ENCODE results near the gene ZSWIM6.
"Not testable (repeated sequence)": the region's sequence is repeated elsewhere in the genome, so short reads cannot be mapped to it uniquely, and the experiment has no call there.

Gene ZSWIM6

DNA sequence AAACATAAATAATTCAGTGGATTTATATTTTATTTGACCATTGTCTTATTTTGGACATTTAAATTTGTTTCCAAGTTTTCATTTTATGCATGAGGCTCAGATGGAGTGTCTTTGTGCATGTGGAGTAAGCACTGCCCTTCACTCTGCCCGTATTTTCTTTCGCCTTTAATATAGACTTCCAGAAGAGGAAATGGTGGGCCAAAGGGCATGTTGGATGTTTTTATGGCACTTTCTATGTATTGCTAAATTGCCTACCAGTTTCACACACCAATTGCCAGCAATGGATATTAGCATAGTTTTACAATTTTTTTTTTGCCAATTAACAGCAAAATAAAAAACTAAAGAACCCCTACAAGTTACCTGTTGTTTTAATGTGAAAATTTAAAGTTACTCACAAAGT, 38.4 kb downstream of the ZSWIM6 start:
- no peak for DNase-seq

DNA sequence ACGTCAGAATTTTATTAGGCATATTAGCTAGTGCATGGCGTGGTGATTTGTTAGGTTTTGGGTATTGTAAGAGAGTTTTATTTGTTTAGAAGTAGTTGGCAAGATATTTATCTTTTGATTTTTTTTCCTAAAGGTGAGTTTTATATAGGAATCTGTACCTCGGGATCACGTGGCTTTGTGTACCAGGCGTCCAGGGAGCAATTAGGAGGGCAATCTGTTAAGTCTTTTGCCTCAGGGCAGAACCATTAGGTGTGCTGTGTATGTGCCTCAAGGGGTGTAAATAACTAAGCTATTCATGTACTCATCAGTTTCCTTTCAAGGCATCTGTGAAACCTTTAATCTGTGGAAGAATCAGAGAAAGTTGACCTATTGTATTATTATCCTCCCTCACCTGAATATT, 39.4 kb downstream of the ZSWIM6 start:
- no peak for DNase-seq

DNA sequence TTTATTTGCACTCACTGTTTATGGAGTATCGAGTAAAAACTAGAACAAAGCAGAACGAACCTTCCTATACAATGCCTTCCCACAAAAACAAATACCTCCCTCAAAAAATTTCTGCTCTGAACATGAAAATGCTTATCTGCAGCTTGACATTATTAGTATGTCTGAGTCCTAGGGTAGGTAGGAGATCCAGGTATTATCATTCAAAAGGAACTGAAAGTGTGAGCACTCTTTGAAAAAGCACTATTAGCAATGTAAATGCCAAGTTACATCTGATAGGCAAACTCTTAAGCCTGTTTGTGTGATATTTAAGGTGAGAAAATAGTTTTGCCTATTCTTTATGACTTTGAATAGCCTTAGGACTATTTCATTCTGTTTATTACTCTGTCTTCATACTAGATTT, 47.6 kb downstream of the ZSWIM6 start:
- DNase-seq, result no peak

DNA sequence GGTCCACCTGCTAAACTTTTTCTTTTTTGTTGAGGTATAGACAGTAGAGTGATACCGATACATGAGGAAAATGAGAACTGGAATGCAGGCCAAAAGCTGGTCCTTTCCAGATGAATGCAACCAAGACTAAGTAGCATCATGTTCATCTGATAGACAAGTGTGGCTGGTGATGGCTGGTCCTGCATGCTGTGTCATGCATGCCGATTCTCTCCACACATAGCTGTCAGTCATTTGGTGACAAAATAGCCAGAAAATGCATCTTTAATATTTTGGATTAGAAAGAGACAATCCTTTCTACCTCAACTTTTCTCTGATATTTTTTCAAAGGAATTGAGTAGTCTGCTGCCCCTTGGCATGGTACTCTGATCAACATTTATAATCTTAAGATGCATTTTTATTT, 49.9 kb downstream of the ZSWIM6 start:
- no peak for DNase-seq

DNA sequence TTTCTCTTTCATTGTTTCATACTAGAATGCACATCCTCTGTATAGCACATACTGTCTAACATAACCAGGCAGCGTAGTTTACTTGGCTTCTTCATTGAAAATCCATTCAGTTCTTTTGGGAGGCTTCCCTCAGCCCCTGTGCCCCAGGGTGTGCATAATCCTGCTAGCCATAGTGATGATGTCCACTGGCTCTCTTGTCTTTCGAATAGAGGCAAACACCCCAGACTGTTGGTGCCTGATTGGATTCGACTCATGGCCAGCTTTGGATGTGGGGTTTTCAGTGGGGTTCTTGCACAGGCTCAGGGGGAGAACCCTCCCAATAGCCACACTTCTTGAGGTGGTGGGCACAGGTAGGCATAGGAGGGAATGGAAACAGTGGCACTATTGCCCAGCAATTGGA, 53.6 kb downstream of the ZSWIM6 start:
- DNase-seq, result no peak

DNA sequence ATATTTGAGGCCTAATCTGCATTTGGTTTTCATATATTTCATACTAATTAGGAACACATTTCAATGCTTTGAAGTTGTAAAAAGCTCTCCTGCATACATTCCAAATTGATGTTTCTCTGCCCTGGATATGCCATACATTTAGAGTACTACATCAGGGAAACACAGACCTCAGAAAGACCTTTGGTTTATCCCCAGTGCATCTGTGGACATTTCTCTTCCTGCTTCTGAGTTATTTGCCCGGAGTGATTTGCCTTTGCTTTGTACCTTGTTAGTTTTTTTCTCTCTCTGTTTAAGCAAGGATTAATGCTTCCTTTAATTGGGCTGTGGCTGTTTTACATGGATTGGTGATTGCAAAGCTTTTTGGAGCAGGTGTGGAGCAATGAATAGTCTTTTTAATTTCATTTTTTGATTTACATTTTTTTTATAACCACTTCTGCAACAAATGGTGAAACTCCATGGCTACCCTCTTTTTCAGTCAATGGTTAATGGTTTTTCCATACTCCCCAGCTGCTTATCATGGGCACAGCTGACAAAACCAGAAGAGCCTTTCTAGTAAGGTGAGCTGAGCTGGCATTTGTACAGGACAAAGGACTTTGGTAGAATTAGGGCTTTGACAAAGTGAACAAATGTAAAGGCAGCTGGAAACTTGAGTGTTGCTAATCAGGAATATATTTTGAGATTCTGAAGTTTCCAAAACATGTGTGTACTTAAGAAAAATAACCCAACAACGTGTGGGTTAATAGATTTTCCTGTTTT, 54.2 kb downstream of the ZSWIM6 start:
- no peak for DNase-seq

DNA sequence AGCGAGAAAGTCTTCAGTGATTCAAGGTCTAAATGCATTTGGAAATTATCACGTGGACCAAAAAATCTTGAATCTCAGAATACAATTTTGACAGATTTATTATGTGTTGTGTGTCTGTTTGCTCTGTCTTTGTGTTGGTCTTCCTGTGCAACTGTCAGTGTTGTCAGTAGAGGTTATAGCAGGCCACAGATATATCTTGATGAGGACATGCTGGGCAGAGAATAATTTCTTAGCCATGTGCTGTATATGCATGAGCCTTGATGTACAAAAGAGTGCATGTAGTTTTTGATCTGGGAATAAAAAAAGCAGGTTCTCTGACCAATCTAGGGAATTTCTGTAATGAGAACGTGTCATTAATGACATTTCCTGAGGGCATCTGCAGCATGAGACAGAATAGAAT, 57.6 kb downstream of the ZSWIM6 start:
- DNase-seq, result no peak

DNA sequence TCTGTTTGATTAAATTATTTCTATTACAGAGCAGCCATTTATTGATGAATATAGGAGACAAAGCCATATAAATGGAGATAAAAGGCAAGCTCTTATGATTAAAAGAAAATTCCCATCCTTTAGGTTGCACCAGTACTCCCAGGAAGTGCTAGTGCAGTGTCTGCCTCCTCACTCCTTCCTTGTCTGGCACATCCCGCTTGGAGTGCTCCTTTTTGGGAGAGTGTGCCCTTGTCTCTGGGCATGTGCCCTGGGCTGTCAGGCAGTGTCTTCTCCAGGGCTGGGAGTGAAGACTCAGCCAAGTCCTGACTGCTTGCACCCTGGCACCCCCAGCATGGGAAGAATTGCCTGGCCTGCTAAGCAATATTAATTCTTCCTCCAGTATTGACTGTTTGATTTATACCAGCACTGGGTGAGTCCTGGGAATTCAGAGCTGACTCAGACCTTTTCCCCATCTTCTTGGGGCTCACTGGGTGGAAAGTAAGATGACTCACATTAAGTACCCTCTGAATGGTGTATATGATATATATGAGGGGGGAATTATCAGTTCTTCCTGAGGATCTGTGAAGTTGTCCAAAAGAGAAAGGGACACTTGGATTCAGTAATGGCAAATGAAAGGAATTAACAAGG, 62.1 kb downstream of the ZSWIM6 start:
- DNase-seq, result no peak

DNA sequence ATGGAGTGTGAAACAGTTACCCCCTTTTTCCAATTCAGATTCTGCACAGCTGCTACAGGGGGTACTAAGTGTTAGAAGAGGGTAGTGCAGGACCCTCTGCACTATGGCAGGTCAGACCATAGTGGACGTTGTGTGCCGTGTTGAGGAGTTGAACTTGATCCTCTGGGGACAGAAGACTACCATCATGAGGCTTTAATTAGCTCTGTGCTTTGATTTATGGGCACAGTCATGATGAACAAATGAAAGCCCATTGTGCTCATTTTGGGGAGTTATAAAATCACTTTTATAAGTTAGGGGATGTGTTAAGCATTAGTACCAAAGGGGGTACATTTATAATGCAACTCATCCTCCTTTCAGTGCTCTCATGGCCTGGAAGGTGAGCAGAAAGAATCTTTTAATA, 62.7 kb downstream of the ZSWIM6 start:
- no peak for DNase-seq

DNA sequence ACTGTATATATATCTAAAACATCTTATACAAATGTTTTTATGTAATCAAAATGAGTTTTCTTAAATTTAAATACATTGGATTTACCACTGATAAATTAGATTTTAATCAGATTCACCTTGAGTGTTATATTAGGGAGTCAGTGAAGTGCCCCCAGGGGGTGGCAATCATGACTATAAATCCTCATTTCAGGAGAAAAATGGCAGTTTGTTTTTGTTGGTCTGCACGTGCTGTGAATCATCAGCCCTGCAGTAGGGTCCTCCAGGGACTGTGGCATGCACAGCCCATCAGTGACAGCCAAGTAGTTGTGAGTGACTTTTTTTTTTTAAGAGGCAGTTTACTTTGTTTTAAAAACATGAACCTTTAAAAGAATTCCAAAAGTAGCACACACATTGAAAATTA, 65.2 kb downstream of the ZSWIM6 start:
- no peak for DNase-seq

DNA sequence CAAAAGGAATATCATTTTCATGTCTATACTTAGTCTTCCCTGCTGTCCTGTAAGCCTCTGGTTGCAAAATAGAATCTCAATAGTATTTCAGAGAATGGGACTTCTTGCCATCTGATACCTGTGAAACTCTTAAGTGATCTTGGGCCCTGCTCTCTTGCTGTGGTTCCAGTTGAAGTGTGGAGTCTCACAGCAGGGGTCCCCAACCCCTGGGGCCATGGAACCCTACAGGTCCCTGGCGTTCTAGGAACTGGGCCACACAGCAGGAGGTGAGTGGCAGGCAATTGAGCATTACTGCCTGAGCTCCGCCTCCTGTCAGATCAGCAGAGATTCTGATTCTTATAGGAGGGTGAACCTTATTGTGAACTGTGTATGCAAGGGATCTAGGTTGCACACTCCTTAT, 65.9 kb downstream of the ZSWIM6 start:
- no peak for DNase-seq

DNA sequence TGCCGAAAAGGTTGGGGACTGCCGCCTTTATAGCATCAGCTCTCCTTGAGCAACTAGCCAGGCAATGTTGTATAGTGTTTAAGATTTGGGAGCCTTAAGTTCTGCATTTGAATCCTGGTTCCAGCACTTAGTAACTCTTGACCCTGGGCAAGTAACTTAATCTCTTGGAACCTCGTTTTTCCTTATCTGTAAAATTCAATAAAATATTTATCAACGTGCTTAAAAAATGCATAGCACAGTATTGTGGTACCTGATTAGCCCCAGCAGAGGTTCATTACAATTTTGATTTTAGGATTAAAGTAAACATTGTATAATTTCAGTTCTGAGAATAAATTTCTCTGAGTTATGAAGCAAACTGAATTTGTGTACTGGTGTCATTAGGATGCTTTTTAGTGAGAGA, 66.4 kb downstream of the ZSWIM6 start:
- no peak for DNase-seq

DNA sequence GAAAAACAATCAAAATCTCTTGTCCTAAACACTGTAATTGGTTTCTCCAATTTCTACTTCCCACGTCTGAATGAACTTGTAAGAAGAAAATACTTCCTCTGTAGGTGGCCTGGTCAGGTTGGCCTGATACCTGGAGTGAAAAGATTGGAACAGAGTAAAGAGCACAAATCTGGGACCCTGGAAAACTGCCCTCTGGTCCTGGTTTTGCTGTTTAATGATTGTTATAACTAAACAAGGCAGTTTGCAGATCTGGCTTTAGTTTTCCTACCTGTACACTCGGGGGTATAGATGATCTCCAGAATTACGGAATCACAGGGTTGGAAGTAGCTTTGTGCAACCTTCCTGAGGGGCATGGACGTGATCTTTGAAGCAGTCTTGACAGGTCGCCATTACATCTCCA, 67.6 kb downstream of the ZSWIM6 start:
- no peak for DNase-seq

DNA sequence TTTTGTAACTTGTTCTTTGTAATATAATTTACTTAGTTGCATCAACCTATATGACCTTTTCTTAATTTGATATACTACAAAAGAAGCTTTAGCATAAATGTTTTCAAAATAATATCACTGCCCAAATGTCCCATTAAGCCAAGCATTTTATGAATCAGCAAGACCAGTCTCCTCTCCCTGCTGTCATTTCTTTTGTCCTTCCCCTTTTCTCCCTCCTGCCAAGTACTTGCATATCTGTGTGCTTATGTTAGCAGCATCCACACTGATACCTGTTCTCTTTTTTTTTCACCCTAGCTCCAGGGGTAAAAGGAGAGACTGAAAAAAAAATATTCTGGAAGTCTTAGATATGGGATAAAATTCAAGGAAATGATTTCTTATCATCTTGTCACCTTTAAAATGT, 69.7 kb downstream of the ZSWIM6 start:
- DNase-seq, result no peak

DNA sequence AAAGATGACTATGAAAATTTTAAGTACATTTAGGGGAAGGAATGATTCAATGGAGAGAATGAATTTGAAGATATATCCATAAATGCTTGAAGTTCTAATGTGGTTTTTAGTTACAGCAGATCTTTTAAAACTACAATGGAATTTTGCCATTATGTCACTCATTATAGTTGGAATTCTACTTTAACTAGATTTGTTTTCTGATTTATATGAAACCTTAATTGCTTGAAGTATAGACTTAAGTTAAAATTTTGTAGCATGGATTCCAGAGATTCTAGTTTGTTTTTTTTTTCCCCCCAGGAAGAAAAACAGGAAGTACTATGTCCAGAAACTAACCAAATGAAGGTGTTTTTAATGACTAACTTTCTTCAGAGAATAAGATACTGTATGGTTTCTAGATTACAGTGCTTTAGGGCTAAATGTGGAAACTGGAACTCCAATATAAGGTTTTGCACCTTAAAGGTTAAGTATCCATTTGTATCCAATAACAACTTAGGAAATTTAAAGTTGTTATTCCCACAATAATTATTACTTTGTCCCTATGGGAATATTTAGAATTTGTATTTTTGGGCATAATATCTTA, 70.3 kb downstream of the ZSWIM6 start:
- DNase-seq, result no peak

DNA sequence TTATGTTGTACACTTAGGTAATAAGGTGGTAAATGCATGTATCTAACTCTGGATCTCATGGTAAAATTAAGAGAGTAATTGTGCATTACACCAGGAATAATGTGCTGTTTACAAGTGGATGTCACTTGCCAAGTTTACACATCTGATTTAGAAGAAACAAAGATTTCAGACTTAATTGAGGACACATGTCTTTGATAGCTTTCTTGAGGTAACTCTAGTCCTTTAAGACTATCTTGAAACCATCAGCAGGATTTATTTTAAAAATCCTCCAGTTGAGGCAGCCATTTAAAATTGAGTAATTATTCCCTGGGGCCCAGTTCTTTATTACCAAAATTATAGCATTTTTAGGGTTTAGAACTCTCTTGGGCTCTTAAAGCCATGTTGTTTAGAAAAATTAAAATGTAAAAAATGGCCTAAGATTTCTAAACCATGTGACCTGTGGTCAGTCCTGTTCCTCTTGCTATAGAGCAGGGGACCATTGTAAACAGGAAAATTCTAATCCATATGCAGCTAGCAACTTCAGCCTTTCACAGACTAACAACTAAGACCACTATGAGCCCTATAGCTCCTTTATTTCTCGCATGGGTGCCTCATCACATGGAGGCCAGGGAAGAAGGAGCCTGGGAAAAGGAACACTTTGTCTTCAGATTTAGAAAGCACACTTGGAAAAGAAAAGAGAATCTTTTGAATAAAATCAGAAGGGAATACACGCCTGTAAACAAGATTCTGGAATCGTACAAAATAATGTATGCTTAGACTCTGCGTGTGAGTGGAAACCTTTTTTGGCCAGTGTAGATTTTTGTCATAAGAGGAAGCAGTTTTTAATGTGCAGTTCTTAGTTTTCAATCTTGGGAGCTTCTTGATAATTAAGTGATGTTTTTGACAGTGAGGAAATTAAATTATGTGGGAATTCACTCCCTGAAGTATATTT, 71.2 kb downstream of the ZSWIM6 start:
- no peak for DNase-seq

DNA sequence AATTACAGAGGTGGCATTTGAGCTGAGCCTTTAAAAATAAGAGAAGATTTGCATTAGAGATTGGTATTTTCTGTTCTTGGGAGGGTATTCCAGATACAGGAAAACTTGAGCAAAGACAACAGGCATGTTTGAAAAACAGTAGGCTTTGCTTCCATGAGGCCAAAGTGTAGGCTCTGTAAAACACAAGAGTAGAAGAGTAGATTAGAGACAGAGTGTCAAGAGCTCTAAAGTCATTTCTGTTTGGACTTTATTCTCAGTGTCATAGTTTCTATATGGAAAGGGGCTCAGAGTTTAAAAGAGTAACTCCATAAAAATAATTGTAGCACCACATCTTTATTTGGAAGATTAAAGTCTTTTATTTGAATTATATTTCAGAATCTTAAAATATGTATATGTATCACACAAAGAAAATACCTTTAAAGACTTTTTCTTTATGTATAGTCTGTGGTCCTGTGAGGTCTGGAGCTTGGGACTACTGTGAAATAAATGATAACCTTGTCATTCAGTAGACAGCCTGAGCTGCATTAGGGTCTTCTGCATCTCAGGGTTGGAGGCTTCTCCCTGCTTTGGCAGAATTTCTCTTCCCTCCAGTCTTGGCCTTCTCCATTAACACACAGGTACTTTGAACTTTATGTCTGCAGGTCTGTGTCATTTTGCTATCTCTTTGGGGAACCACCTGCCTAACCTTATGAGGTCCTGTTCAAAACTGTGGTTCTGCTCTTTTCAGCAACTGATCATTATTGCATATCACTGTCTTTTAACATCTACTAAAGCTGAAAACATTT, 73.6 kb downstream of the ZSWIM6 start:
- DNase-seq, result no peak

DNA sequence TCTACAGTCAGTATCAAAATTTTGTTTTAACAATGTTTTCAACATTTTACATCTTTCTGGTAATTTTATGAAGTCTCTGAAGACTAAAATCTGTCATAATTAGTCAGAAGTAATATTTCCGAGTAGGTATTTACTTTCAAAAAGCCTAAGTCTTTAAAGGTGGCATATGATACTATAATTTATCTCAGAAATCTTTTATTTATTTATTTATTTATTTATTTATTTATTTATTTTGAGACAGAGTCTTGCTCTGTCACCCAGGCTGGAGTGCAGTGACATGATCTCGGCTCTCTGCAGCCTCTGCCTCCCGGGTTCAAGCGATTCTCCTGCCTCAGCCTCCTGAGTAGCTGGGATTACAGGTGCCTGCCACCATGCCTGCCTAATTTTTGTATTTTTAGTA, 74.4 kb downstream of the ZSWIM6 start:
- DNase-seq, result not testable (repeated sequence)

DNA sequence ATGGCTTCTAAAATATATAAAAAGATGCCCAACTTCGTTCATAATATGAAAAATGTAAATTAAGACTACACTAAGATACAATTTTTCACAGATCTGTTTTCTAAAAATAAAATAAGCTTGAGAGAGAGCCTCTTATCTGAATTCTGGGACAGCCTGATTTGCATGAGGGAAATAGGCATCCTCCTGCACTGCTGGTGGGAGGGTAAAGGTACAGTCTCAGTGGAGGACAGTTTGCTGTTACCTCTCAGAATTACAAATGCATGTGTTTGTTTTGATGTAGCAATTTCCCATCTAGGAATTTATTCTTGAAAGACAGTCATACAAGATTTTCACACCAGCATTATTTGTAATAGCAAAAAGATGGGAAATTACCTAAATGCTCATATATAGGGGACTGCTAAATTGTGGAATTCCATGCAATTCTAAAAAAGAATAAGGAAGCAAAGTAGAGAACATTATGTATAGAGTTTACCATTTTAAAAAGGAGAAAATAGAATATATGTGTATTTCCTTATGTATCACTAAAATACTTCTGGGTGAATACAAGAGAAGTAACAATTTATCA, 75.7 kb downstream of the ZSWIM6 start:
- DNase-seq, result no peak

DNA sequence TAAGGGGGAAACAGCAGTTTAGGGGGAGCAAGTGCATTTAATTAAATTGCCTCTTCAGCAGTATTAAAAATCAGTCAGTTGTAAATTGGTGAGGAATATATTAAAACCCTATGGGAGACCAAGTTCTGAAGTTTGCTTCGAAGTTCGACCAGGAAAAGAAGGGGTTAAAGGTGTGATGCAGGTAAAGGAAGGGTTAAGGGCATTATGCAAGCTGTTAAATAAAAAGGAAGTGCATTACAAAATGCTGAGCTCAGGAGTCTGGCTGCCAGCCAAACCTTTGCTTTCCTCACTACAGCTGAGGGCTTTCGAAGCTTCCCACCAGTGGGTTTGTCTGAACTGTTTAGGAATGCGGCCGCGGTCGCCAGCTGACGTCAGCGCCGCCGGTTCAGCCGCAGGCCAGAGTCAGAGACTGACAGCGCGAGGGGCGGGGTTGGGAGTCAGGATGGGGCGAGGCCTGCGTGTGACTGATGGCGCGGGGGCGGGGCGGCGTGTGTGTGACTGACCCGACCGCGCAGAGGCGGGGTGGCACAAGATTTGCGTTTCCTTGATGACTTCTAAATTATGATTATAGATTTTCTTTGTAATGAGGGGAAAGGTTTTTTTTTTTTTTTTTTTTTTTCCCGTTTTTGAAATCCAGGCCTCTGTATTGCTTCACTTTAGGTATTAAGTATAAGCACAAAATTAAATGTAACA, 76.6 kb downstream of the ZSWIM6 start:
- peak; percentile 69 for DNase-seq

DNA sequence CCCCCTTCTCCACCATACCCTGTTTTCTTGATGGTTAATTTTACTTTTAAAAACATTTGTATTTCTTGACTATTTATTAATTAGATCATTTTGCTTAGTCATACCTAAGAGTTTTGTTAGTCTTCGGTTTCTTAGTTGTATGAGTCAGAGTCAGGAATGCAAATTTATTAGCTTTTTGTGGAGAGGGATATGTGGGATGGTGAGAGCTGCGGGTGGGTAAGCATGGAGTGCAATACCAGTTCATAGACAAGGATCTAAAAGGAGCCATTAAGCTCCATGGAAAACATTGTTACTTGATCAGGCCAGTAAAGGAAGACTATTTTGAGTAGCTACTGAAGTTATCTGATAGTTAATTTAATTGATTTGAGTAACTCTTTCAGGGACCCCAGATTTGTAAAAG, 77.5 kb downstream of the ZSWIM6 start:
- no peak for DNase-seq

DNA sequence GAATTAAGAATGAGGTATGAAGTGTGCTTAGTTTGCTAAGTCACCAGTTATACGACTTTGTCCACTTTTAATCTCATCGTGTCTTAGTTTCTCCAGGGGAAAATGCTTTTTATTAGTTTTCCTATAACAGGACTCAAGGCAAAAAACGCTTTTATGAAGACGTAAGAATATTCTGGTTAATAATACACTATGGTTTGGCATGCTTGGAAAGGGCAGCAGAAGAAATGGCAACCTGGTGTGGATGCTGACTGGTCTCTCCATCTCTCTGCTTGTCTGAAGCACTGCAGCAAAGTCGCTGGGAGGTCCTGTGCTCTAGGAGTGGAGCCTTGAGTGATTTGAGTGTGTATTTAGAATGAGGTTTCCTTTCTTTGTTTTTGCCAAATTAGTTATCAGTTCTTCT, 78.8 kb downstream of the ZSWIM6 start:
- DNase-seq, result no peak

Measured in NCI-H2107 (cell line).